Hematopoietic multipotent progenitor cell treated with erythropoietin and hydrocortisone succinate and interleukin-3 and kit ligand, for 4 days (in vitro differentiated cells): Measurements from ENCODE around the gene EPPIN.
A peak's percentile ranks its signal among the peaks of the same experiment; 100 is the strongest.
"Not testable (repeated sequence)": the region's sequence is repeated elsewhere in the genome, so short reads cannot be mapped to it uniquely, and the experiment has no call there.

Experiments used
- DNase-seq: peaks from one replicate; pipeline ENCODE4 v3.0.0-alpha.2; 2015

EPPIN gene

GRCh38 chr20:45547206-45547770, at the start of gene EPPIN:
Gene EPPIN, minus strand, starts transcription at chr20:45547401. Its CDS starts 44 bp downstream, at chr20:45547357.
- DNase-seq: no peak

DNA sequence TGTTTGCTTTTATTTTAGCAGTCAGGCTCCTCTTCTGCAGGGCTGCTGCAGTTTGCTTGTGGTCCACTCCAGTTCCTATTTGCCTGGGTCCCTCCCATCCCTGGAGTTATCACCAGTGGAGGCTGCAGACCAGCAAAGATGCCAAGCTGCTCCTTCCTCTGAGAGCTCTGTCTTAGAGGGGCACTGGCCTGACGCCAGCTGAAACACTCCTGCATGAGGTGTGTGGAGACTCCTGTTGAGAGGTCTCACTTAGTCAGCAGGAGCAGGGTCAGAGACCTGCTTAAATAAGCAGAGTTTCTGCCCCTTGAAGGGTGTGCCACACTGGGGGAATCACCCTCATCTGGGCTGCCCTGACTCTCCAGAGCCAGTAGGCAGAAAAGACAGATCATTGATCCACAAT, 48.0 kb upstream of the EPPIN start:
- no peak for DNase-seq

- DNase-seq: no peak
These were observed 46.3 kb upstream of the EPPIN start for GRCh38 chr20:45593498-45593897.

- peak; percentile 88 for DNase-seq
These were observed 45.5 kb upstream of the EPPIN start for GRCh38 chr20:45592574-45593189.

DNA sequence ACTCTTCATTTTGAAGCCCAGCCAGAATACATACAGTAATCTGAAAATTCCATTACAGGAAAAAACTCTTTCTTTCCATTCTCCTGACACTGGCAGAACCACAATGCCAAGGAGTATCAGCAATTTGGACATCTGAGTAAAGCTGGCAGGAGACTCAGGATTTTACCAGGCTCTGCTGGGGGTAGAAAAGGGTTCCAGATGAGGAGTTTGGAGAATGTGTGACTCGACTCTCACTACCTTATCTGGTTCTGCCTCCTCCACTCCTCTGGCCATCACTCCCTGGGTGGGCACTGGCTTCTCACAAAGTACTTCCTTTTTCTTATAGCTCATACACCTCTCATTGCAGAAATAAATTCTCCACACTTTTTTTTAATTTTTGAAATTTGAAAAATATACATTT, 42.5 kb upstream of the EPPIN start:
- peak; percentile 6 for DNase-seq

GRCh38 chr20:45588800-45589199, 41.6 kb upstream of the EPPIN start:
- no peak for DNase-seq

GRCh38 chr20:45585986-45586385, 38.8 kb upstream of the EPPIN start:
- DNase-seq: not testable (repeated sequence)

- DNase-seq: not testable (repeated sequence)
These were observed 37.1 kb upstream of the EPPIN start for GRCh38 chr20:45584294-45584693.

GRCh38 chr20:45583502-45583901, 36.3 kb upstream of the EPPIN start:
- DNase-seq: no peak

DNA sequence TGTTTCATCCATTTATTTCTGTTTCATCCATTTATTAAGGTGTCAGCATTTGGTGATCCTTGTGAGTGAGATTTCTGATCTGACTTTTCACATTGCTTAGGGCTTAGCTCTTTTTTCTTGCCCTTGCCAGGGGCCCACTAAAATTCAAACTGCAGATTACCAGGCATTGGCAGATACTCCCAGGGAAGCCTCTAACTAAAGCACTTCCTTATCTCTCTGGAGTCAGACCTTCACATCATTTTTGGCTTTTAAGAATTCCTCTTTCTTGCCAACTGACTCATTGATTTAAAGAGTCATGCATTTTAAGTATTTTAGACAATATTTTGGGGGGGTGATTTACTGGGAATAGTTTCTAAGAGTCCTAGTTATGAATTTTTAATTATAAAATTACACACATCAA, 34.5 kb upstream of the EPPIN start:
- DNase-seq: peak; percentile 30

DNA sequence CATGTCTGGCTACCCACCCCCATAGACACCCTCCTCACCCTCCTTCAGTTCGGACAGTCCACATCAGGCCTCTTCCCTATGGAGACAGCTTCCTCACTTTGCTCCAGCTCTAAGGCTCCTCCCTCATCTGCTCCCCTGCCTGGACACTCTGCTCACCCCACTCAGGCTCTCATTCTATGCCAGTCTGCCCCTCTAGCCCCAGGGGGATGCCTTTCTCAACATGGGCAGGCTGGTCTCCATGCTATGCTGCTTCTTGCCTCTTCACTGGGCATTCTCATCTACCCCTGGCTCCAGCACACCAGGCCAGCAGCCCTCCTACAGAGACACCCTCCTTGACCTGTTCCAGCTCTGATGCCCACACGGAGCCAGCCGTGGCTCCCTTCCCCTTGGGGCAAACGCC, 32.0 kb upstream of the EPPIN start, which contains the start of gene WFDC8:
WFDC8 (minus strand) TSS at position 101 of the 400 bp plus-strand sequence; CDS start at position 64, 37 bp downstream.
- no peak for DNase-seq

DNA sequence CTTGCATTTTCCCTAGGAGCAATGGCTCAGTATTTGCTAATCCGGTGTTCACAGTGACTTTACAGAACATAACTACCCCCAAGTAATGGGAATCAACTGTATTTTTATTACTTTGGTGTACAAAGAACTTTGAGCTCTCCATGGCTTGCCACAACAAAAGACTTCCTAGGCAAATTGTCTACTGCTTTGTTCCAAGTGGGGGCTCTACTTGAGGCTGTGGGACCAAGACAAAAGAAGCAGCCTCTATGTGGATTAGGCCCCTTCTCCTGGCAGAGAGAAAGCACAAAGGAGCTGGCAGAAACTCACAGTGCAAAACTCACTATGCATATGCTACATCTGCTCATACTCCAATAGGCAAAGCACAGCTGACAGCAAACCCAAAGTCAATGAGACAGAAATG, 31.0 kb upstream of the EPPIN start:
- DNase-seq: no peak

GRCh38 chr20:45576995-45577394, 29.8 kb upstream of the EPPIN start:
- DNase-seq: no peak

- no peak for DNase-seq
These were observed 28.7 kb upstream of the EPPIN start for GRCh38 chr20:45575931-45576330.

- not testable (repeated sequence) for DNase-seq
These were observed 22.4 kb upstream of the EPPIN start for GRCh38 chr20:45569650-45570049.

GRCh38 chr20:45564760-45565276, 17.6 kb upstream of the EPPIN start:
- DNase-seq: no peak

- DNase-seq: no peak
These were observed 8.0 kb upstream of the EPPIN start for GRCh38 chr20:45555198-45555597.

- no peak for DNase-seq
These were observed 5.3 kb upstream of the EPPIN start for GRCh38 chr20:45552456-45552855.

DNA sequence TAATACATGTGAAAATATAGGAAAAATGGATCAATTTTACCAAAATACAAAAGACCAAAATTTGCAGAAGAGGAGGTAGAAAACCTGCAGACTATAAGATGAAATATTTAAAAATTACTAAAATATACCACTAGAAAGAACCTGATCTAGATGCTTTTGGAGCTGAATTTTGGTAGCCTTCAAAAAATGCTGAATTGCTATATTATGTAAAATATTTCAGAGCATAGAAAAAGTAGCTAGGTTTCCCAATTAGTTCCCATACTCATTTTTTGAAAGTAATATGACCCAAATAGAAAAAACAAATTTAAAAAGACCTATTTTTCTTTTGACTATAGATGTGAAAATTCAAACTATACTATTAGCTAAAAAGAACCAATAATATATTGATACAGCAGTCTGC, 3.6 kb upstream of the EPPIN start:
- DNase-seq: no peak

- DNase-seq: no peak
These were observed 1.2 kb upstream of the EPPIN start for GRCh38 chr20:45548410-45548809.

GRCh38 chr20:45545754-45546453, 1.3 kb downstream of the EPPIN start:
- DNase-seq: peak; percentile 35

- no peak for DNase-seq
These were observed 1.9 kb downstream of the EPPIN start for GRCh38 chr20:45545351-45545750.

DNA sequence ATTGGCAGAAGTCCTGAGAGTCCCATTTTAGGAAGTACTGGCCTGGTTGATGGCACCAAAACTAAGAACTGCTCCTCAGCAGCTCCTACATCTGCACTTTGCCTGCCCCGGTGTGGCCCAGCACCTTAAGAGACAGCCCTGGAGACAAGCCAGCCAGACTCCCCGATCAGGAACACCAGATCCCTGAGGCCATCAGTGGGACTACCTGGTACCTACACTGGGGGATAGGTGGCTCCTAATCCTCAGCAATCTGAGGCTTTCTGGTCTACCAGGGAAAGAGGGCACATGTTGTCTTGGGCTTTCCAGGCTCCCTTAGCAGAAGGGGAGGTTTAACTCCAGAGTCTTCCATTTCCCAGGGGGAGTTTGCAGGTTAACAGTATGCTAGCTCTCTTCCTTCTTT, 7.8 kb downstream of the EPPIN start, which contains the start of gene WFDC6:
WFDC6 (minus strand) TSS at position 101 of the 400 bp plus-strand sequence; CDS start at position 26, 75 bp downstream.
- DNase-seq: no peak
